ENCODE data around the gene CHST8. TPM values are rescaled to one million over a fixed set of nuclear protein-coding genes. Genes with fewer than 3 reads are reported as not detected.

The CHST8 gene
- polyA plus RNA-seq, 1 of the 3 experiments (the other 2 are of a cell fraction), result 0.05 TPM

DNA sequence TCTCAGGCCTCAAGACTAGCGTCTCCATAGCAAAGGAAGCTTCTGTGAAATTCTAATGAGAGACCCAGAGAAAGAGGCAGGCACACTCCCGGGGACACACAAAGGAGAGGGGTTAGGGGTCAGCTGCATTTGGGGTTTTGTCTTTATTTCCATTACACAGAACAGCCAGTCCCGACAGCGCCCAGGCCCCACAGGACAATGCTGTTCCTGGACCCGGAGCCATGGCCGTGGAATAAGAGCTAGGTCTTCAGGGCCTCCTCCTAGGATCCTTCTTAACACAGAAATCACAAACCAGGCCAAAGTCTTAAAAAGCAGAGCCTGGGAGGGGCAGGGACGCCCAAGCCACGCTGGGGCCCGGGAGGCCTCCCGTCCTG lies 197.7 kb downstream of the CHST8 start:
- Histone ChIP-seq H3K36me3 (replicated peaks in 1 of 2; ENCODE audit: control insufficient read depth in 1 of 2, insufficient read depth in 2 of 2, low read length in 1 of 2) (no peaks in the 10 kb centered on the region), H2AFZ (ENCODE audit: low read depth) (no peak overlapping the region), H3K9me2 (no peaks in the 10 kb centered on the region), H3K4me2 (no peak overlapping the region), H3F3A (replicated peaks; ENCODE audit: insufficient read depth) (peaks cover 5% of the 10 kb centered on the region), H3K4me1 (ENCODE audit: control insufficient read depth in 1 of 2, insufficient read depth in 2 of 2, low read depth in 1 of 2, low read length in 1 of 2) (peaks cover 0 to 14% of the 10 kb centered on the region in 2 experiments; a peak in 2 of 4 replicates), H3K79me2 (ENCODE audit: insufficient read depth) (no peaks in the 10 kb centered on the region), H3K9ac (no peak overlapping the region), H3K4me3 (ENCODE audit: low read depth in 2 of 2, low read length in 1 of 2) (no peak overlapping the region), H4K20me1 (ENCODE audit: insufficient read depth) (no peaks in the 10 kb centered on the region), H3K27ac (ENCODE audit: low read depth in 2 of 2, low read length in 1 of 2) (no peak overlapping the region), H3K27me3 (ENCODE audit: insufficient read depth) (no peaks in the 10 kb centered on the region), H3K9me3 (no peaks in the 10 kb centered on the region)
- 60% methylated on average over 6 of the region's 10 CpGs for WGBS (ENCODE audit: low lambda C conversion rate)
- TF ChIP-seq RCOR1 (IDR thresholded peaks at IDR 0.05; ENCODE audit: low read length), result no peak
- TF ChIP-seq EP300 (IDR thresholded peaks at IDR 0.05; ENCODE audit: borderline replicate concordance in 1 of 2, low read depth in 1 of 2, low read length in 1 of 2), result no peak
- TF ChIP-seq POLR2AphosphoS5 (IDR thresholded peaks at IDR 0.05; ENCODE audit: low read depth, low read length), result no peak
- TF ChIP-seq SMC3 (IDR thresholded peaks at IDR 0.05; ENCODE audit: low read depth, low read length), result no peak
- TF ChIP-seq FOSL2 (IDR thresholded peaks at IDR 0.05; ENCODE audit: borderline replicate concordance, low read depth), result no peak
- TF ChIP-seq NFIC (IDR thresholded peaks at IDR 0.05; ENCODE audit: borderline replicate concordance), result no peak
- no peak for TF ChIP-seq USF2 (IDR thresholded peaks at IDR 0.05; ENCODE audit: borderline replicate concordance, low read depth, low read length)
- no peak for TF ChIP-seq TAF1 (IDR thresholded peaks at IDR 0.05; ENCODE audit: borderline replicate concordance, low read depth, low read length)
- TF ChIP-seq IRF3 (IDR thresholded peaks at IDR 0.05; ENCODE audit: low read depth, low read length), result no peak
- no peak for TF ChIP-seq SIN3A (IDR thresholded peaks at IDR 0.05; ENCODE audit: borderline replicate concordance, low read depth, low read length)
- TF ChIP-seq RXRA (IDR thresholded peaks at IDR 0.05; ENCODE audit: borderline replicate concordance, low read depth), result no peak
- TF ChIP-seq PBX3 (IDR thresholded peaks at IDR 0.05), result no peak
- no peak for TF ChIP-seq GABPA (IDR thresholded peaks at IDR 0.05; ENCODE audit: low read depth)
- no peak for TF ChIP-seq CHD2 (IDR thresholded peaks at IDR 0.05; ENCODE audit: low read length, partially characterized antibody)
- no peak for TF ChIP-seq FOXM1 (IDR thresholded peaks at IDR 0.05; ENCODE audit: low read depth)
- no peak for DNase-seq
- ChIA-PET POLR2A (interaction anchor here (0.6 to 1.1 kb wide), 3 partner anchors 8 to 43 kb away, joined by 4 to 5 read pairs (median 4); no protein-coding TSS in a partner anchor), CTCF (interaction anchor here (0.8 to 2.8 kb wide), 4 partner anchors 25 to 222 kb away, joined by 3 to 7 read pairs (median 4); no protein-coding TSS in a partner anchor)

Measured in SK-N-SH (cell line).